A172 (cell line): ENCODE measurements around the gene PLD5. TPM values are rescaled to one million over a fixed set of nuclear protein-coding genes. Genes with fewer than 3 reads are reported as not detected.
"Not testable (repeated sequence)": the region's sequence is repeated elsewhere in the genome, so short reads cannot be mapped to it uniquely, and the experiment has no call there.

Experiments
- DNase-seq: peaks from one replicate; pipeline ENCODE4 v3.0.0-alpha.2; 2015; ENCODE audit warnings: low spot score
- total RNA-seq: library from RNA; depleted of rRNA; stranded (reverse); fragments of >200 nt; shearing (Covaris generic); gene quantifications from 2 replicates; pipeline ENCODE4 v1.2.3, GENCODE V29; 2014

The PLD5 gene
- total RNA-seq, 1 experiment from 2014 or later: not detected

DNA sequence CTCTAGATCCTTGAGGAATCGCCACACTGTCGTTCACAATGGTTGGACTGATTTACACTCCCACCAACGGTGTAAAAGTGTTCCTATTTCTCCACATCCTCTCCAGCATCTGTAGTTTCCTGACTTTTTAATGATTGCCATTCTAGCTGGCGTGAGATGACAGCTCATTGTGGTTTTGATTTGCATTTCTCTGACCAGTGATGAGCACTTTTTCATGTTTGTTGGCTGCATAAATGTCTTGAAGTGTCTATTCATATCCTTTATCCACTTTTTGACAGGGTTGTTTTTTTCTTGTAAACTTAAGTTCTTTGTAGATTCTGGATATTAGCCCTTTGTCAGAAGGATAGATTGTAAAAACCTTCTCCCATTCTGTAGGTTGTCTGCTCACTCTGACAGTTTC is 465.9 kb downstream of the PLD5 start:
- DNase-seq: not testable (repeated sequence)

DNA sequence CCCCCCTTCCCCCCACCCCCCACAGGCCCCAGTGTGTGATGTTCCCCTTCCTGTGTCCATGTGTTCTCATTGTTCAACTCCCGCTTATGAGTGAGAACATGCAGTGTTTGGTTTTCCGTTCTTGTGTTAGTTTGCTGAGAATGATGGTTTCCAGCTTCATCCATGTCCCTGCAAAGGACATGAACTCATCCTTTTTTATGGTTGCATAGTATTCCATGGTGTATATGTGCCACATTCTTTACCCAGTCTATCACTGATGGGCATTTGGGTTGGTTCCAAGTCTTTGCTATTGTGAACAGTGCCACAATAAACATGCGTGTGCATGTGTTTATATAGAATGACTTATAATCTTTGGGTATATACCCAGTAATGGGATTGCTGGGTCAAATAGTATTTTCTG is 466.3 kb downstream of the PLD5 start:
- not testable (repeated sequence) for DNase-seq

DNA sequence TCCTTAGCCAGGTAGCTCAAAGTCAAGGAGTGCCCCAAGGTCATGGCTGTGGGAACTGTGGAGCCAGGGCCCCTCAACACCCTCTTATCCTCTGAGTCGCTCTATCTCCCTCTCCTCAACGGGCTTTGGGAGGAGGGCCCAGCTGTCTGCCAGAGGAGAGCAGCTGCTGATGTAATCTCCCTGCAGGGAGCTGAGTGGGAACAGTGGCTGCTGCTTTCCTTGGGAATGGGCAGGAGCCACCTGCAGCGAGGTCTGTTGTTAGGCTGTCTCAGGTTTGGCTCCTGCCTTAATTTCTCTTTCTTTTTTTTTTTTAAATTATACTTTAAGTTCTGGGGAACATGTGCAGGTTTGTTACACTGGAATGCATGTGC is 466.8 kb downstream of the PLD5 start:
- no peak for DNase-seq

DNA sequence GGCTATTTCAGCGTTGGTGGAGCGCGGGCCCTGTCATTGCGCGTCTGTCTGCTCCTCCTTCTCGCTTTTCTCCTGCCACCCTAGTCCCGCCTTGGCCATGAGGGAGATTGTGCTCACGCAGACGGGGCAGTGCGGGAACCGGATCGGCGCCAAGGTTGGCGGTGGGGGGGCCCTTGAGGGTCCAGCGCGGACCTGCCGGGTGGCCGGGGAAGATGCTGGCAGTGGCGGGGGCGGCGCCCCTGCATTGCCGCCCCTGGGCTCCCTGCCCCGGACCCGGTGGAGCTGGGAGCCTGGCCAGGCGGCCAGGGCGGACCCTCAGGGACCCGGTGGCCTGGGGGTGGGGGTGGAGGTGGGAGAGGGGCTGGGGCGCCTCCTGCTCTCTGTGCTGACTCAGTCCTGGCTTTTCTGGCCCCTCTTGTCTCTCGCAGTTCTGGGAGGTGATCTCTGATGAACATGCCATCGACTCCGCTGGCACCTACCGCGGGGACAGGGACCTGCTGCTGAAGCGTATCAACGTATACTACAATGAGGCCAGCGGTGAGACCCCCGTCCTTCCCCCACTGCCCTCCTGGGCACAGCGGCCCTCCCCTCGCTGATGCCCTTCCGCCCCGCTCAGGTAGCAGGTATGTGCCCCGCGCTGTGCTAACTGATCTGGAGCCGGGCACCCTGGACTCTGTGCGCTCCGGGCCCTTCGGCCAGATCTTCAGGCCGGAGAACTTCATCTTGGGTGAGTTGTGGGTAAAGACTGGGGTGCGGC is 467.3 kb downstream of the PLD5 start:
- DNase-seq: no peak

DNA sequence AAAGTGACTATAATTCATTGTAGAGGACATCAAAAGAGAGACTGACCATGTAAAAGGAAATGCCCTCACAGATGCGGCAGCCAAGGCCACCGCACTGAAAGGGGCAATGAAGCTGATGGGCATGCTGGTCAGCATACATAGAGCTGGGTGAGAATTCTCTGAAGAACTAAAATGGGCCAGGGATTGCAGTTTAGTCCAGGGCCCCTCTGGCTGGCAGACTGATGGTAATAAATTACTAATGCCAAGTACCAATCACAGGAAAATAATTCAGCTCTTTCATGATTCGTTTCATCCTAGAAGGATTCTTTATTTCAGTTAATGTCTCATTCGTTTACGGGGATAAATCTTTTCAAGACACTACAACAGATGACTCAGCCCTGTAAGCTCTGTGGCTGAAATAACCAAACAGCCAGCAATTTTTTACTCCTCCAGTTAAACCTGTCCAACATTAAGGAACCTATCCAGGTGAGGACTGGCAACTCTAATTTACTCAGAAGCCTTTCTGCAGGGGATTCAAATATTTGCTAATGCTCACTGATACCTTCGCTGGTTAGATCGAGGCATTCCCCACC is 468.7 kb downstream of the PLD5 start:
- DNase-seq: peak; percentile 75

DNA sequence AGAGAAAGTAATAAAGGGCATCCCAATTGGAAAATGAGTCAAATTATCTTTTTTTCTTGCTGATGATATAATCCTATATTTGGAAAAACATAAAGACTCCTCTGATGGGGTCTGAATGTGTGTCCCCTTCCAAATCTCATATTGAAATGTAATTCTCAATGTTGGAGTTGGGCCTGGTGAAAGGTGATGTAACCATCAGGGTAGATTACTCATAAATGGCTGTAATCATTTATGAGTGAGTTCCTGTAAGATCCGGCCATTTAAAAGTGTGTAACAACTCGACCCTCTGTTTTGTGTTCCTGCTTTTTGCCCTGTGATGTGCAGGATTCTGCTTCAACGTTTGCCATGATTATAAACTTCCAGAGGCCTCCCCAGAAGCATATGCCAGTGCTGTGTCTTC is 481.3 kb downstream of the PLD5 start:
- DNase-seq: no peak

DNA sequence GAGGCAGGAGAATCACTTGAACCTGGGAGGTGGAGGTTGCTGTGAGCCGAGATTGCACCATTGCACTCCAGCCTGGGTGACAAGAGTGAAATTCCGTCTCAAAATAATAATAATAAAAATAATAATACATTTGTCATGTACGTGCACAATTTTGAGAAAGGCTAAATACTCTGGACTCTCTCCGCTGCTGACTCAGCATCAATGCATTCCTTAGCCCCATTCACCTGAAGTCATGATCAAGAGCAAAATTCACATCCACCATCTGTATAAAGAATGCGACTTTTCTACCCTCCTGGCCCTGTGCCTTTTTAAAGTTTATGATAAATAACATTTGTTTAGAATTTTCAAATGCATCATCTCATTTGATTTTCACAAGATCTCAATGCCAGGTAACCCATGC is 490.1 kb downstream of the PLD5 start:
- DNase-seq: no peak

DNA sequence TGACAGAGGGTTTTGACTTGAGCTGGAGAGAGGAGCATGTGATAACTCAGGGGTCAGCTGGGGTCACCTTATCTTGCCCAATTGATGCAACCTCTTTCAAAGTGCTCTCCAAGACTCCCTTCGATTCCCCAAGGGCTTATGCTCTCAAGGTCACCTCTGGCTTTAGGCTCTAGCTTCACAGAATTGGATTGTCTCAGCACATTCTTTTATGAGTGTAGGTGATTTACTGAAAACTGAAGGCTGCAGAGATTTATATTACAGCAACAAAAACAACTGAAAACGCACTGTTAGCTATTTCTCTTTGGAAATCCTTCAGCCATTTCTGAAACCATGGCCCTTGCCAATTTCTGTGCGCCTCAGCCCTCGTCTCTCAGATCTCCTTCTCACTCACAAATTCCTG is 491.1 kb downstream of the PLD5 start:
- peak; percentile 16 for DNase-seq
